ENCODE measurements around the gene GPAT2. TPM values are rescaled to one million over a fixed set of nuclear protein-coding genes. Genes with fewer than 3 reads are reported as not detected.
A peak's percentile ranks its signal among the peaks of the same experiment; 100 is the strongest.
"Not testable (repeated sequence)": the region's sequence is repeated elsewhere in the genome, so short reads cannot be mapped to it uniquely, and the experiment has no call there.

GPAT2 gene
- total RNA-seq, 1 donor from 2014 or later, result not detected

- H3K4me2 ChIP-seq; H2AFZ ChIP-seq (replicated peaks); H4K20me1 ChIP-seq (ENCODE audit: low read depth); H3K4me1 ChIP-seq; DNase-seq (ENCODE audit: low spot score); H3K4me3 ChIP-seq; H3K4me3 Mint-ChIP-seq; H3K36me3 Mint-ChIP-seq; H3K36me3 ChIP-seq; H3K9me3 Mint-ChIP-seq; H3K9me3 ChIP-seq (ENCODE audit: low read depth); H3K27me3 ChIP-seq; H3K27ac ChIP-seq; H3K9ac ChIP-seq; H3K79me2 ChIP-seq (ENCODE audit: low read depth); H3K4me1 Mint-ChIP-seq; H3F3A ChIP-seq (ENCODE audit: low read depth): not testable (repeated sequence)
- Mint-ChIP-seq H3K27me3 (ENCODE audit: insufficient read depth, low read depth) (peaks cover 12% of the 10 kb centered on the region), H3K27ac (peak overlapping the region; percentile 11)
These were observed 13.6 kb downstream of the GPAT2 start for GRCh38 chr2:96021142-96021541.

GRCh38 chr2:96019909-96020590 lies 14.7 kb downstream of the GPAT2 start:
- H3K4me3 ChIP-seq; H3K9me3 Mint-ChIP-seq; H4K20me1 ChIP-seq (ENCODE audit: low read depth); H3K36me3 ChIP-seq; H3K9ac ChIP-seq; H3K79me2 ChIP-seq (ENCODE audit: low read depth); H3F3A ChIP-seq (ENCODE audit: low read depth); H3K27me3 ChIP-seq; H3K9me3 ChIP-seq (ENCODE audit: low read depth); H3K4me1 Mint-ChIP-seq; H2AFZ ChIP-seq (replicated peaks); H3K4me2 ChIP-seq; H3K4me1 ChIP-seq; H3K36me3 Mint-ChIP-seq; DNase-seq (ENCODE audit: low spot score); H3K27ac Mint-ChIP-seq; H3K4me3 Mint-ChIP-seq; H3K27ac ChIP-seq: not testable (repeated sequence)
- peaks cover 12% of the 10 kb centered on the region for H3K27me3 Mint-ChIP-seq (ENCODE audit: insufficient read depth, low read depth)

- H3K27me3 ChIP-seq; H3K79me2 ChIP-seq (ENCODE audit: low read depth); H3K9ac ChIP-seq; H2AFZ ChIP-seq (replicated peaks); H3K4me1 ChIP-seq; H3K36me3 ChIP-seq; DNase-seq (ENCODE audit: low spot score); H3K9me3 ChIP-seq (ENCODE audit: low read depth); H4K20me1 ChIP-seq (ENCODE audit: low read depth); H3K4me3 Mint-ChIP-seq; H3K4me2 ChIP-seq; H3K27ac Mint-ChIP-seq; H3K4me1 Mint-ChIP-seq; H3K36me3 Mint-ChIP-seq; H3F3A ChIP-seq (ENCODE audit: low read depth); H3K4me3 ChIP-seq; H3K27ac ChIP-seq; H3K9me3 Mint-ChIP-seq: not testable (repeated sequence)
- peaks cover 14% of the 10 kb centered on the region for H3K27me3 Mint-ChIP-seq (ENCODE audit: insufficient read depth, low read depth)
These were observed 18.4 kb downstream of the GPAT2 start for GRCh38 chr2:96016321-96016720.

- H3K4me1 ChIP-seq; DNase-seq (ENCODE audit: low spot score); H3K9me3 Mint-ChIP-seq; H3K27me3 Mint-ChIP-seq (ENCODE audit: insufficient read depth, low read depth); H3K27ac ChIP-seq; H3K4me2 ChIP-seq; H3K4me3 ChIP-seq; H3K36me3 Mint-ChIP-seq; H3K36me3 ChIP-seq; H3K79me2 ChIP-seq (ENCODE audit: low read depth); H3K27ac Mint-ChIP-seq; H3K9ac ChIP-seq; H4K20me1 ChIP-seq (ENCODE audit: low read depth); H3K9me3 ChIP-seq (ENCODE audit: low read depth); H3K4me1 Mint-ChIP-seq; H3K4me3 Mint-ChIP-seq; H3F3A ChIP-seq (ENCODE audit: low read depth); H2AFZ ChIP-seq (replicated peaks): not testable (repeated sequence)
- peaks cover 11% of the 10 kb centered on the region for H3K27me3 ChIP-seq
- TF ChIP-seq CTCF (IDR thresholded peaks at IDR 0.05), result peak; percentile 17
These were observed 21.9 kb downstream of the GPAT2 start for GRCh38 chr2:96012792-96013264.

GRCh38 chr2:96012086-96012791 lies 22.5 kb downstream of the GPAT2 start:
- H3F3A ChIP-seq (ENCODE audit: low read depth); H3K27ac Mint-ChIP-seq; H3K4me3 Mint-ChIP-seq; H3K9ac ChIP-seq; H3K9me3 ChIP-seq (ENCODE audit: low read depth); H3K9me3 Mint-ChIP-seq; H2AFZ ChIP-seq (replicated peaks); H3K4me1 Mint-ChIP-seq; H3K27ac ChIP-seq; H4K20me1 ChIP-seq (ENCODE audit: low read depth); H3K4me2 ChIP-seq; H3K27me3 Mint-ChIP-seq (ENCODE audit: insufficient read depth, low read depth); H3K36me3 ChIP-seq; H3K79me2 ChIP-seq (ENCODE audit: low read depth); H3K36me3 Mint-ChIP-seq; DNase-seq (ENCODE audit: low spot score); H3K4me1 ChIP-seq; H3K4me3 ChIP-seq: not testable (repeated sequence)
- peaks cover 11% of the 10 kb centered on the region for H3K27me3 ChIP-seq
